ENCODE measurements around the gene CREB3L2.

The CREB3L2 gene

GRCh38 chr7:137953043-137953664 lies 48.7 kb downstream of the CREB3L2 start:
- DNase-seq (ENCODE audit: low read depth, low spot score): no peak
- WGBS (ENCODE audit: insufficient coverage, insufficient read length): no CpG with 5 or more reads among the region's 8 CpGs
- no peaks in the 10 kb centered on the region for H3K36me3 ChIP-seq (ENCODE audit: control insufficient read depth, insufficient read depth, low read length)
- no peaks in the 10 kb centered on the region for H3K27me3 ChIP-seq (ENCODE audit: control insufficient read depth, insufficient read depth, low read length)
- H3K9me3 ChIP-seq (ENCODE audit: control insufficient read depth, insufficient read depth, low read length): no peaks in the 10 kb centered on the region
- peaks cover 10% of the 10 kb centered on the region for H3K4me1 ChIP-seq (ENCODE audit: control insufficient read depth, insufficient read depth, low read length)
- no peak overlapping the region for H3K27ac ChIP-seq (ENCODE audit: low read length)
- H3K4me3 ChIP-seq (ENCODE audit: low read length): no peak overlapping the region

GRCh38 chr7:137952426-137952805 lies 49.5 kb downstream of the CREB3L2 start:
- peaks cover 8% of the 10 kb centered on the region for H3K4me1 ChIP-seq (ENCODE audit: control insufficient read depth, insufficient read depth, low read length)
- no peaks in the 10 kb centered on the region for H3K27me3 ChIP-seq (ENCODE audit: control insufficient read depth, insufficient read depth, low read length)
- H3K36me3 ChIP-seq (ENCODE audit: control insufficient read depth, insufficient read depth, low read length): no peaks in the 10 kb centered on the region
- no peak for DNase-seq (ENCODE audit: low read depth, low spot score)
- H3K27ac ChIP-seq (ENCODE audit: low read length): no peak overlapping the region
- H3K4me3 ChIP-seq (ENCODE audit: low read length): no peak overlapping the region
- H3K9me3 ChIP-seq (ENCODE audit: control insufficient read depth, insufficient read depth, low read length): no peaks in the 10 kb centered on the region
- no CpG with 5 or more reads among the region's 2 CpGs for WGBS (ENCODE audit: insufficient coverage, insufficient read length)

- DNase-seq (ENCODE audit: low read depth, low spot score): no peak
- peaks cover 6% of the 10 kb centered on the region for H3K4me1 ChIP-seq (ENCODE audit: control insufficient read depth, insufficient read depth, low read length)
- H3K27ac ChIP-seq (ENCODE audit: low read length): no peak overlapping the region
- H3K4me3 ChIP-seq (ENCODE audit: low read length): no peak overlapping the region
- WGBS (ENCODE audit: insufficient coverage, insufficient read length): no CpG with 5 or more reads among the region's 7 CpGs
- H3K27me3 ChIP-seq (ENCODE audit: control insufficient read depth, insufficient read depth, low read length): no peaks in the 10 kb centered on the region
- no peaks in the 10 kb centered on the region for H3K9me3 ChIP-seq (ENCODE audit: control insufficient read depth, insufficient read depth, low read length)
- no peaks in the 10 kb centered on the region for H3K36me3 ChIP-seq (ENCODE audit: control insufficient read depth, insufficient read depth, low read length)
These were observed 50.0 kb downstream of the CREB3L2 start for GRCh38 chr7:137951700-137952425.

GRCh38 chr7:137950967-137951366 lies 50.9 kb downstream of the CREB3L2 start:
- no CpG with 5 or more reads among the region's 7 CpGs for WGBS (ENCODE audit: insufficient coverage, insufficient read length)
- no peak for DNase-seq (ENCODE audit: low read depth, low spot score)
- Histone ChIP-seq H3K27me3 (ENCODE audit: control insufficient read depth, insufficient read depth, low read length) (no peaks in the 10 kb centered on the region), H3K36me3 (ENCODE audit: control insufficient read depth, insufficient read depth, low read length) (no peaks in the 10 kb centered on the region), H3K4me1 (ENCODE audit: control insufficient read depth, insufficient read depth, low read length) (peaks cover 6% of the 10 kb centered on the region), H3K9me3 (ENCODE audit: control insufficient read depth, insufficient read depth, low read length) (no peaks in the 10 kb centered on the region), H3K27ac (ENCODE audit: low read length) (no peak overlapping the region), H3K4me3 (ENCODE audit: low read length) (no peak overlapping the region)

GRCh38 chr7:137950263-137950621 lies 51.6 kb downstream of the CREB3L2 start:
- no peak for DNase-seq (ENCODE audit: low read depth, low spot score)
- Histone ChIP-seq H3K4me3 (ENCODE audit: low read length) (no peak overlapping the region), H3K27ac (ENCODE audit: low read length) (no peak overlapping the region), H3K9me3 (ENCODE audit: control insufficient read depth, insufficient read depth, low read length) (no peaks in the 10 kb centered on the region), H3K36me3 (ENCODE audit: control insufficient read depth, insufficient read depth, low read length) (no peaks in the 10 kb centered on the region), H3K4me1 (ENCODE audit: control insufficient read depth, insufficient read depth, low read length) (peaks cover 6% of the 10 kb centered on the region), H3K27me3 (ENCODE audit: control insufficient read depth, insufficient read depth, low read length) (no peaks in the 10 kb centered on the region)
- no CpG with 5 or more reads among the region's 4 CpGs for WGBS (ENCODE audit: insufficient coverage, insufficient read length)

GRCh38 chr7:137949416-137950262 lies 52.2 kb downstream of the CREB3L2 start:
- DNase-seq (ENCODE audit: low read depth, low spot score): no peak
- no CpG with 5 or more reads among the region's 6 CpGs for WGBS (ENCODE audit: insufficient coverage, insufficient read length)
- no peaks in the 10 kb centered on the region for H3K9me3 ChIP-seq (ENCODE audit: control insufficient read depth, insufficient read depth, low read length)
- H3K27me3 ChIP-seq (ENCODE audit: control insufficient read depth, insufficient read depth, low read length): no peaks in the 10 kb centered on the region
- H3K4me3 ChIP-seq (ENCODE audit: low read length): no peak overlapping the region
- peaks cover 3% of the 10 kb centered on the region for H3K4me1 ChIP-seq (ENCODE audit: control insufficient read depth, insufficient read depth, low read length)
- no peaks in the 10 kb centered on the region for H3K36me3 ChIP-seq (ENCODE audit: control insufficient read depth, insufficient read depth, low read length)
- no peak overlapping the region for H3K27ac ChIP-seq (ENCODE audit: low read length)

- Histone ChIP-seq H3K36me3 (ENCODE audit: control insufficient read depth, insufficient read depth, low read length) (no peaks in the 10 kb centered on the region), H3K9me3 (ENCODE audit: control insufficient read depth, insufficient read depth, low read length) (no peaks in the 10 kb centered on the region), H3K4me1 (ENCODE audit: control insufficient read depth, insufficient read depth, low read length) (peaks cover 1% of the 10 kb centered on the region; the same call in 1 of the 2 replicates), H3K27me3 (ENCODE audit: control insufficient read depth, insufficient read depth, low read length) (no peaks in the 10 kb centered on the region), H3K27ac (ENCODE audit: low read length) (no peak overlapping the region), H3K4me3 (ENCODE audit: low read length) (no peak overlapping the region)
- no CpG with 5 or more reads among the region's 6 CpGs for WGBS (ENCODE audit: insufficient coverage, insufficient read length)
- DNase-seq (ENCODE audit: low read depth, low spot score): no peak
These were observed 53.0 kb downstream of the CREB3L2 start for GRCh38 chr7:137948845-137949330.

GRCh38 chr7:137948083-137948844 lies 53.6 kb downstream of the CREB3L2 start:
- H3K9me3 ChIP-seq (ENCODE audit: control insufficient read depth, insufficient read depth, low read length): no peaks in the 10 kb centered on the region
- H3K4me1 ChIP-seq (ENCODE audit: control insufficient read depth, insufficient read depth, low read length): no peaks in the 10 kb centered on the region; the same call in 1 of the 2 replicates
- H3K27ac ChIP-seq (ENCODE audit: low read length): no peak overlapping the region
- H3K4me3 ChIP-seq (ENCODE audit: low read length): no peak overlapping the region
- no peaks in the 10 kb centered on the region for H3K36me3 ChIP-seq (ENCODE audit: control insufficient read depth, insufficient read depth, low read length)
- no peaks in the 10 kb centered on the region for H3K27me3 ChIP-seq (ENCODE audit: control insufficient read depth, insufficient read depth, low read length)
- WGBS (ENCODE audit: insufficient coverage, insufficient read length): no CpG with 5 or more reads among the region's 5 CpGs
- DNase-seq (ENCODE audit: low read depth, low spot score): no peak

- Histone ChIP-seq H3K9me3 (ENCODE audit: control insufficient read depth, insufficient read depth, low read length) (no peaks in the 10 kb centered on the region), H3K27ac (ENCODE audit: low read length) (no peak overlapping the region), H3K4me3 (ENCODE audit: low read length) (no peak overlapping the region), H3K4me1 (ENCODE audit: control insufficient read depth, insufficient read depth, low read length) (no peaks in the 10 kb centered on the region; the same call in 1 of the 2 replicates), H3K36me3 (ENCODE audit: control insufficient read depth, insufficient read depth, low read length) (no peaks in the 10 kb centered on the region), H3K27me3 (ENCODE audit: control insufficient read depth, insufficient read depth, low read length) (no peaks in the 10 kb centered on the region)
- no peak for DNase-seq (ENCODE audit: low read depth, low spot score)
- no CpG with 5 or more reads among the region's 7 CpGs for WGBS (ENCODE audit: insufficient coverage, insufficient read length)
These were observed 54.8 kb downstream of the CREB3L2 start for GRCh38 chr7:137947046-137947445.

GRCh38 chr7:137946011-137946410 lies 55.9 kb downstream of the CREB3L2 start:
- no CpG with 5 or more reads among the region's 3 CpGs for WGBS (ENCODE audit: insufficient coverage, insufficient read length)
- Histone ChIP-seq H3K27me3 (ENCODE audit: control insufficient read depth, insufficient read depth, low read length) (no peaks in the 10 kb centered on the region), H3K27ac (ENCODE audit: low read length) (no peak overlapping the region), H3K4me1 (ENCODE audit: control insufficient read depth, insufficient read depth, low read length) (no peaks in the 10 kb centered on the region; the same call in 1 of the 2 replicates), H3K4me3 (ENCODE audit: low read length) (no peak overlapping the region), H3K36me3 (ENCODE audit: control insufficient read depth, insufficient read depth, low read length) (no peaks in the 10 kb centered on the region), H3K9me3 (ENCODE audit: control insufficient read depth, insufficient read depth, low read length) (no peaks in the 10 kb centered on the region)
- no peak for DNase-seq (ENCODE audit: low read depth, low spot score)
